Activated naive CD4-positive, alpha-beta T cell treated with anti-CD3 and anti-CD28 coated beads, Interleukin-2, amount 50 U/mL, for 16 hours (primary cell): ENCODE data around the gene USE1.
A peak's percentile ranks its signal among the peaks of the same experiment; 100 is the strongest.
"Not testable (repeated sequence)": the region's sequence is repeated elsewhere in the genome, so short reads cannot be mapped to it uniquely, and the experiment has no call there.

ENCODE experiments used
- DNase-seq: peaks from one replicate; pipeline ENCODE4 v3.0.0-alpha.2; 2020

Gene USE1

GRCh38 chr19:17215127-17215971 lies at the start of gene USE1:
TSS of gene USE1 (plus strand) at chr19:17215357. CDS start at chr19:17215406, 49 bp downstream.
- DNase-seq: peak; percentile 87

- DNase-seq: no peak
These were observed 49.4 kb upstream of the USE1 start for GRCh38 chr19:17165715-17166114.

DNA sequence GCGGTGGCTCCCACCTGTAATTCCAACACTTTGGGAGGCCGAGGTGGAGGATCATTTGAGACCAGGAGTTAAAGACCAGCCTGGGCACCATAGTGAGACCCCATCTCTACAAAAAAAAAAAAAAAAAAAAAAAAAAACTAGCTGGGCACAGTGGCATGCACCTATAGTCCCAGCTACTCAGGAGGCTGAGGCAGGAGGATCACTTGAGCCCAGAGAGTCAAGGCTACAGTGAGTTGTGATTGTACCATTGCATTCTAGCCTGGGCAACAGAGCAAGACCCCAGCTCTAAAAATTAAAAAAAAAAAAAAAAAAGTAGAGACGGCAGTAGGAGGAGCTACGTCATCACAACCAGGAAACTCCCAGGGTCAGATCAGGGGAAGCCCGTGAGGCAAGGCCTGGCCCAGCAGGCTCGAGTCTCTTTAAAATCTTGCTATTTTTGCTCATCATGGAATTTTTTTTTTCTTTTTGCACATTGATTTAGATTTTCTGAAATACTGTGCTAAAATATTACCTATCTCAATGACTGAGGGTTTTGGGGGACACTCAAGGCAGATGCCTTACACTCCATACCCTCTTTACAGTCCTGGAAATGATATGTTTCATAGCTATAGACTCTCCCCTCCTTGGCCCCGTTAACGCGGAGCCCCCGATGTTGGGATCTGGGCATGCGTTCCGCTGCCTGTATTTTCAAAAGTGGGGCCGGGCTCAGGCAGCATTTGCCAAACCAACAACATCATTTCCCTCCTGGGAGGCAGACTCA lies 44.4 kb upstream of the USE1 start:
- no peak for DNase-seq

DNA sequence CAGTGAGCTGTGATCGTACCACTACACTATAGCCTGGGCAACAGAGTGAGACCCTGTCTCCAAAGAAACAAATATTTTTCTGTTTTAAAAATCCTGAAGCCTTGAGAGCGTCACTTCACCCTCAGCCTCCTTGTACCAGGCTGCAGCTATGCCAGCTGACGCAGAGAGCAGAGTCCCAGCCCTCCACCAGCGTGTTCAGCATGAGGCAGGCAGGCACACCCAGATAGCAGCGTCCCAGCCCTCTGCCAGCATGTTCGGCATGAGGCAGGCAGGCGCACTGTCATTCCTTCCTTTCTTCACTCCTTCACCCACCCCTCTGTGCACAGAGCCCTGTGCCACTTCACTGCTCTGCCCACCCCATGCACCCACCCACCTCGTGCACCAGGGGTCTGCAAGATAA lies 43.3 kb upstream of the USE1 start:
- no peak for DNase-seq

GRCh38 chr19:17172624-17173345 lies 42.4 kb upstream of the USE1 start:
- DNase-seq: no peak

DNA sequence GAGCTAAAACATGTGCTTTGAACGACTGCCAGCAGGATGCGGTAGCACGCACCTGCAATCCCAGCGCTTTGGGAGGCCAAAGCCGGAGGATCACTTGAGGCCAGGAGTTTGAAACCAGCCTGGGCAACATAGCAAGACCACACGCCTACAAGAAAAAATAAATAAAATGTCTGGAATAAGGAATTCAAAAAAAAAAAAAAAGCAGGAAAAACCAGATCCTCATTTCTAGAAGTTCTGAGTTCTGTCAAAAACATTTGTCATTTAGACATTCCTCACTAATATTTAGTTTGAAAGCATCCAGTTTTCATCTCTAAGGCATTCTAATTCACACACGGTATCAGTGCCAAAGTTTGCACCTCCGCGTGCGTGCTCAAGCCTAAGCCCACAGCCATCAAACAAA lies 36.9 kb upstream of the USE1 start:
- no peak for DNase-seq

- DNase-seq: no peak
These were observed 34.0 kb upstream of the USE1 start for GRCh38 chr19:17180997-17181702.

GRCh38 chr19:17183271-17183761 lies 31.8 kb upstream of the USE1 start:
- peak; percentile 27 for DNase-seq

- DNase-seq: no peak
These were observed 31.3 kb upstream of the USE1 start for GRCh38 chr19:17183858-17184321.

DNA sequence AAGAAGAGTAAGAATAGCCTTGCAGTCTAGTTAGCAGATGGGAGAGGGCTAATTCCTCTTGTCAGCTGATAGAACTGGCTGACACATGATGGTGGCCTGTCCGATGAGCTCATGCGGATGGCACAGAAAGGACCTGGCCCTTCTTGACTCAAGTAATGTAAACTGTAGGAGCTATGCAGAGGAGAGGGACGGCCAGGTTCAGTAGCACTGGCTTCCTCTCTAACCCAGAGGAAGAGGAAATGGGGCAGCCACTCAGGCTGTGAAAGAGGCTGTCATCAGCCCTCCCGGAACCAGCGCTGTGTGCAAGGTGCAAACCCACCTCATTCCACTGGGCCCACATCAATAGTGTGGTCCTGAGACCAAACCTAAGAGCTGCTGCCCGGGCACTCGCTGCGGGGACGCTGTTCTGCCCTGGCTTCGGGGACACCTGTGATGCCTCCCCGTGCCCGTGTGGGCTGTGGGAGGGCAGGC lies 30.8 kb upstream of the USE1 start:
- peak; percentile 34 for DNase-seq

- DNase-seq: no peak
These were observed 29.6 kb upstream of the USE1 start for GRCh38 chr19:17185590-17185989.

DNA sequence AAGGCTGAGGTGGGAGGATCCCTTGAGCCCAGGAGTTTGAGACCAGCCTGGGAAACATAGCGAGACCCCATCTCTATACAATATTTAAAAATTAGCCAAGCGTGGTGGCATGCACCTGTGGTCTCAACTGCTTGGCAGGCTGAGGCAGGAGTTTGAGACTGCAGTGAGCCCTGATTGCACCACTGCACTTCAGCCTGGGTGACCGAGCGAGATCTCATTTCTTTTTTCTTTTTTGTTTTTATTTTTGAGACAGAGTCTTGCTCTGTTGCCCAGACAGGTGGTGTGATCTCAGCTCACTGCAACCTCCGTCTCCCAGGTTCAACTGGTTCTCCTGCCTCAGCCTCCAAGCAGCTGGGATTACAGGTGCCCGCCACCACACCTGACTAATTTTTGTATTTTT lies 23.4 kb upstream of the USE1 start:
- DNase-seq: not testable (repeated sequence)

GRCh38 chr19:17192751-17193150 lies 22.4 kb upstream of the USE1 start:
- DNase-seq: no peak

- no peak for DNase-seq
These were observed 20.5 kb upstream of the USE1 start for GRCh38 chr19:17194608-17195007.

GRCh38 chr19:17195106-17195505 lies 20.1 kb upstream of the USE1 start:
- DNase-seq: no peak

DNA sequence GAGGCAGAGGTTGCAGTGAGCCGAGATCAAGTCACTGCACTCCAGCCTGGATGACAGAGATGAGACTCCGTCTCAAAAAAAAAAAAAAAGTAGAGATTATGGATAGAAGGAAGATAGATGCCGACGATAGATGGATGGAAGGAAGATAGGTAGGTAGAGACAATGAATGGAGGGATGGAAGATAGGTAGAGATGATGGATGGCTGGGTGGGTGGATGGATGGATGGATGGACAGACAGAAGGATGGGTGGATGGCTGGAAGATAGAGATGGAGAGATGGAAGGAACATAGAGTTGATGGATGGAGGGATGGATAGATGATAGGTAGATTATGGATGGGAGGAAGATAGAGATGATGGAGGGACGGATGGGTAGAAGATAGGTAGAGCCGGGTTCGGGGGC lies 18.5 kb upstream of the USE1 start:
- no peak for DNase-seq

GRCh38 chr19:17197666-17198065 lies 17.5 kb upstream of the USE1 start:
- no peak for DNase-seq

DNA sequence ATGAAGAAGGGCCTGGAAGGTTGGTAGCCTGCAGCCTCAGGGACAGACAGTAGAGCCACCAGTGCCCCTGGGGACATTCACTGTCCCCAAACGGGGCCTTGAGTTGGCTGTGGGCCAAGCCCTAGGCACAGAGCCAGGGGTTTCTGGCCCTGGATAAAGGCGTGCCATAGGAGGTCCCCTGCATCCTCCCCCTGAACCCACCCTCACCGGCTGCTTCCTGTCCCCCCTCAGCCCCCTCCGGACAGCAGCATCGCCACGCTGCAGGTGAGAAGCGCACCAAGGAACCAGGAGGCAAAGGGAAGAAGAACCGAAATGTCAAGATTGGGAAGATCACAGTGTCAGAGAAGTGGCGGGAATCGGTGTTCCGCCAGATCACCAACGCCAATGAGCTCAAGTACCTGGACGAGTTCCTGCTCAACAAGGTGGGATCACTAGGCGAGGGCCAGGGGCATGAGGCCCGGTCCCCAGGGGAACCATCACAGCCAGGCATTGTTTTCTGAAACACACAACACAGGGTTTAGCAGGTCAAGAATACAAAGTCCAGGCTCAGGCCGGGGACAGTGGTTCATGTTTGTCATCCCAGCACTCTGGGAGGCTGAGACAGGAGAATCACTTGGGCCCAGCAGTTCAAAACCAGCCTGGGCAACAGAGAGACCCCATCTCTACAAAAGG lies 14.6 kb upstream of the USE1 start:
- DNase-seq: no peak

GRCh38 chr19:17202249-17202648 lies 12.9 kb upstream of the USE1 start:
- DNase-seq: peak; percentile 36

DNA sequence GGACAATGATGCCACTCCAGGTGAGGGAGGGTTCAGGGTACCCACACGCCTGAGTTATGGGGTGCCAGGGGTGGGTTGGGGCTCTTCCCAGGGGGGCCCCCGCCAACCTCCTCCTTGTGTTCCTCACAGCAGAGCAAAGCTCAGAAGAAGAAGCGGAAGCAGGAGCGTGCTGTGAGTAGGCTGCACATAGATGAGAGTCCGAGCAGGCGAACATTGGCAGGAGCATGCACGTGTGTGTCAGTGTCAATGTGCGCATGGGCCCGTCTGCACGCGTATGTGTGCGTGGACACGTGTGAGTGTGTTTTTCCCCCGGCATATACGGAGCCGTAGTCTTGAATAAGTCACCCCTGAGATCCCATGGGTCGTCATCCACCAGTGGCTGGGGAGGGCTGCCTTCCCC lies 12.4 kb upstream of the USE1 start:
- DNase-seq: no peak

DNA sequence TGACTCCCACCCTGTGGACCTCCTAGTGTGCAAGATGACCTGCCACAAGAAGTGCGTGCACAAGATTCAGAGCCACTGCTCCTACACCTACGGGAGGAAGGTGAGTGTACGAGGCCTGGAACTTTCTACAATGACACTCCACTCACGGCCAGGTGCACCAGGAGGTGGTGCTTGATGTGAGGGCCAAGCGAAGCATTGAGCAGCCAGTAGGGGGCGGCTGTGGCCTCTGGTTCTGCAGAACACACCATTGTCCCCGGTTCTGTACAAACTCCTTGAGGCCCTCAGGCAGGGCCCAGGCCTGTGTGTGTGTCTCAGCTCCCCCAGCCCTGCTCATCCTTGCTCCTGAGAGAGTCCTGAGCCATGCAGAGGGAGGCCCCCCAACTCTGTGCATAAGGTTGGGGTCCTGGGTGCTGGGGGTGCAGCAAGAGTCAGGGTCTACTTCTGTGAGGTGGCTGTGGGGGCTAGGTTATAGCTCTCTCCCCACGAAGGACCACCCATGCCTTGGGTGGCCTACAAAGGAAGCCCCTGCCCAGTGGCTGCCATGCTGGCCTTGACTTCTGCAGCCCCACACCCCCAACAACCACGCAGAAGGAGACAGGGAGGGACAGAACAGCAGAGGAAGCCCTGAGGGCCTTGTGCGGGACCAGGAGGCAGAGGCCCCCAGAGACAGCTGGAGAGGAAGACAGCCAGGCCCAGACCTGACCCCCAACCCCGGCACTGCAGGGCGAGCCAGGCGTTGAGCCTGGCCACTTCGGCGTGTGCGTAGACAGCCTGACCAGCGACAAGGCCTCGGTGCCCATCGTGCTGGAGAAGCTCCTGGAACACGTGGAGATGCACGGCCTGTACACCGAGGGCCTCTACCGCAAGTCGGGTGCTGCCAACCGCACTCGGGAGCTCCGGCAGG lies 9.7 kb upstream of the USE1 start:
- DNase-seq: peak; percentile 71
